HG02981 (cell line): ENCODE data around the gene BTBD2.

Experiments used
- ATAC-seq: cut with Tn5 transposase; IDR thresholded peaks from one replicate; pipeline ENCODE4 v1.9.1; 2021; ENCODE audit warnings: mild to moderate bottlenecking, moderate library complexity; ENCODE audit not compliant: unreplicated experiment

Gene BTBD2

GRCh38 chr19:1968279-1969175, 47.0 kb downstream of the BTBD2 start:
- ATAC-seq, result no peak

- no peak for ATAC-seq
Observed at GRCh38 chr19:1967087-1967608, 48.4 kb downstream of the BTBD2 start.

GRCh38 chr19:1962674-1963073, 52.8 kb downstream of the BTBD2 start:
- ATAC-seq, result no peak

- ATAC-seq, result no peak
Observed at GRCh38 chr19:1961000-1961883, 54.3 kb downstream of the BTBD2 start.

- ATAC-seq, result no peak
Observed at GRCh38 chr19:1959928-1960589, 55.5 kb downstream of the BTBD2 start.

GRCh38 chr19:1957562-1958248, 57.8 kb downstream of the BTBD2 start:
- no peak for ATAC-seq

- no peak for ATAC-seq
Observed at GRCh38 chr19:1956868-1957492, 58.5 kb downstream of the BTBD2 start.

GRCh38 chr19:1956122-1956494, 59.4 kb downstream of the BTBD2 start:
- no peak for ATAC-seq

GRCh38 chr19:1955171-1956121, 60.1 kb downstream of the BTBD2 start:
- no peak for ATAC-seq

GRCh38 chr19:1954532-1954933, 61.0 kb downstream of the BTBD2 start:
- no peak for ATAC-seq

- no peak for ATAC-seq
Observed at GRCh38 chr19:1953441-1954094, 61.9 kb downstream of the BTBD2 start.

GRCh38 chr19:1953037-1953436, 62.5 kb downstream of the BTBD2 start:
- ATAC-seq, result no peak

- ATAC-seq, result no peak
Observed at GRCh38 chr19:1952635-1953034, 62.9 kb downstream of the BTBD2 start.

- no peak for ATAC-seq
Observed at GRCh38 chr19:1950640-1951039, 64.9 kb downstream of the BTBD2 start.

GRCh38 chr19:1949304-1950101, 66.0 kb downstream of the BTBD2 start:
- no peak for ATAC-seq

GRCh38 chr19:1947651-1948209, 67.8 kb downstream of the BTBD2 start:
- no peak for ATAC-seq

- no peak for ATAC-seq
Observed at GRCh38 chr19:1945899-1946298, 69.6 kb downstream of the BTBD2 start.
